Sigmoid colon (tissue), 4 donors: ENCODE measurements around the gene UBLCP1.

Experiments used
- EP300 ChIP-seq, 4 donors: sonication (generic); formaldehyde crosslinking; IDR thresholded peaks; one replicate each; pipeline ENCODE4 v1.6.1; 2017; ENCODE audit warnings: antibody characterized with exemption in 4 of 4
- TF ChIP-seq, protein P1 (sequence below), 4 experiments: fragments of 450-650 bp in 3 of 4; fragments of 200-600 bp in 1 of 4; IDR thresholded peaks; one replicate each; pipeline ENCODE4 v1.5.1; 2016 to 2019; ENCODE audit warnings: antibody characterized with exemption in 4 of 4, mild to moderate bottlenecking in 3 of 4, moderate library complexity in 2 of 4

DNA sequence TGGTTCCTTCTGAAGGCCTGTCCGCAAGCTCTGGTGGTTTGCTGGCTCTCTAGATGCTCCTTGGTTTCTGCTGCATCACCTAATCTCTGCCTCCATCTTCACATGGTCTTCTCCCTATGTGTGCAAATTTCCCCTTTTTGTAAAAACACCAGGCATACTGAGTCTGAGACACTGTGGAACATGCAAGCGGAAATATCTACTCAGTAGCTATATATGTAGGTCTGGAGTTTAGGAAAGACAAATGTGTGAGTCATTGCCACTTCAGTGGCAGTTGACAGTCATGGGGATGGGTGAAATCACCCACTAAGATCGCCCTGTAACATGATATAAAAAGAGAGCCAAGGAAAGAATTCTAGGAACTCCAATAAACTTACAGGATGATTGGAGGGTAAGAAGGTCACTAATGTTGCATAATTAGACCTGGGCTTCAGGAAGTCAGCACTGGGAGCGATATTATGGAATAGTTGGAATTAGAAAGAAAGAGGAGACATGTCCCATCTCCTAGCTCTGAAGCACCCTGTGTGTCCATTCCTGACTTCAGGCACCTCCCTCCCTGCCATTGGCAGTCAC lies 22.7 kb upstream of the UBLCP1 start:
- TF ChIP-seq, protein P1, sequence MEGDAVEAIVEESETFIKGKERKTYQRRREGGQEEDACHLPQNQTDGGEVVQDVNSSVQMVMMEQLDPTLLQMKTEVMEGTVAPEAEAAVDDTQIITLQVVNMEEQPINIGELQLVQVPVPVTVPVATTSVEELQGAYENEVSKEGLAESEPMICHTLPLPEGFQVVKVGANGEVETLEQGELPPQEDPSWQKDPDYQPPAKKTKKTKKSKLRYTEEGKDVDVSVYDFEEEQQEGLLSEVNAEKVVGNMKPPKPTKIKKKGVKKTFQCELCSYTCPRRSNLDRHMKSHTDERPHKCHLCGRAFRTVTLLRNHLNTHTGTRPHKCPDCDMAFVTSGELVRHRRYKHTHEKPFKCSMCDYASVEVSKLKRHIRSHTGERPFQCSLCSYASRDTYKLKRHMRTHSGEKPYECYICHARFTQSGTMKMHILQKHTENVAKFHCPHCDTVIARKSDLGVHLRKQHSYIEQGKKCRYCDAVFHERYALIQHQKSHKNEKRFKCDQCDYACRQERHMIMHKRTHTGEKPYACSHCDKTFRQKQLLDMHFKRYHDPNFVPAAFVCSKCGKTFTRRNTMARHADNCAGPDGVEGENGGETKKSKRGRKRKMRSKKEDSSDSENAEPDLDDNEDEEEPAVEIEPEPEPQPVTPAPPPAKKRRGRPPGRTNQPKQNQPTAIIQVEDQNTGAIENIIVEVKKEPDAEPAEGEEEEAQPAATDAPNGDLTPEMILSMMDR (IDR thresholded peaks at IDR 0.05) = no peak
- TF ChIP-seq EP300 (IDR thresholded peaks at IDR 0.05) = no peak
